Measurements from ENCODE around the gene ULK4. TPM values are rescaled to one million over a fixed set of nuclear protein-coding genes. Genes with fewer than 3 reads are reported as not detected.

Gene ULK4
- total RNA-seq, 1 experiment from 2014 or later = 6.3 TPM

GRCh38 chr3:41508063-41508696, 453.7 kb downstream of the ULK4 start:
- H3K9me2 ChIP-seq (ENCODE audit: insufficient read depth) = no peaks in the 10 kb centered on the region
- ATAC-seq (peak; percentile 90), DNase-seq (ENCODE audit: low read depth, low spot score) (peak; percentile 23)
- no peaks in the 10 kb centered on the region for H3K27me3 ChIP-seq (ENCODE audit: insufficient read depth, low read length)
- BruUV-seq (replicated peaks) = TSS peak; percentile 85
- ChIA-PET POLR2A (no interaction called here), RAD21 (ENCODE audit: low non-redundant PET in 1 of 2, low total read pairs in 2 of 2, uncharacterized antibody in 2 of 2, unreplicated experiment in 2 of 2) (no interaction called here), CTCF (no interaction called here)
- no peaks in the 10 kb centered on the region for H4K20me1 ChIP-seq (ENCODE audit: insufficient read depth)
- no peaks in the 10 kb centered on the region for H3K36me3 ChIP-seq (ENCODE audit: control insufficient read depth in 1 of 2, insufficient read depth in 2 of 2, low read length in 2 of 2)
- no peaks in the 10 kb centered on the region for H3K79me2 ChIP-seq (ENCODE audit: insufficient read depth, low read length)
- peak overlapping the region; percentile 64 for H3K27ac ChIP-seq (ENCODE audit: low read depth, low read length)
- TF ChIP-seq CTCF (IDR thresholded peaks at IDR 0.05 in 2 of 3, conservative IDR thresholded peaks at IDR 0.05 in 1 of 3; ENCODE audit: borderline replicate concordance in 1 of 3, insufficient read depth in 1 of 3, low read depth in 2 of 3, low read length in 2 of 3) (peak in 2 of 3 experiments; percentile 53 to 65; a peak in 4 of 6 replicates), SIN3A (IDR thresholded peaks at IDR 0.05; ENCODE audit: low read depth) (no peak)
- H2AFZ ChIP-seq (ENCODE audit: low read depth, low read length, poor library complexity, severe bottlenecking) = no peak overlapping the region
- peaks cover 0 to 12% of the 10 kb centered on the region in 2 experiments; a peak in 2 of 4 replicates for H3K4me1 ChIP-seq (ENCODE audit: control insufficient read depth in 1 of 2, insufficient read depth in 2 of 2, low read length in 2 of 2)
- peak overlapping the region; percentile 8 to 10; a peak in 3 of 4 replicates for H3K4me3 ChIP-seq (replicated peaks in 1 of 2; ENCODE audit: low read depth in 1 of 2, low read length in 2 of 2)
- intact Hi-C loops (cut with micrococcal nuclease) = no loop called here
- peak overlapping the region; percentile 48 for H3K4me2 ChIP-seq (ENCODE audit: low read length)
- H3K9me3 ChIP-seq (ENCODE audit: control insufficient read depth in 1 of 2, insufficient read depth in 1 of 2, low read depth in 1 of 2, low read length in 2 of 2) = no peaks in the 10 kb centered on the region
- no peak overlapping the region; the same call in 1 of the 2 replicates for H3K9ac ChIP-seq (ENCODE audit: low read length)

GRCh38 chr3:41507336-41508062, 454.4 kb downstream of the ULK4 start:
- ATAC-seq (no peak; the same call in 1 of the 2 replicates), DNase-seq (ENCODE audit: low read depth, low spot score) (no peak)
- Histone ChIP-seq H2AFZ (ENCODE audit: low read depth, low read length, poor library complexity, severe bottlenecking) (no peak overlapping the region), H3K9me3 (ENCODE audit: control insufficient read depth in 1 of 2, insufficient read depth in 1 of 2, low read depth in 1 of 2, low read length in 2 of 2) (no peaks in the 10 kb centered on the region), H3K27ac (ENCODE audit: low read depth, low read length) (peak overlapping the region; percentile 64), H3K4me3 (replicated peaks in 1 of 2; ENCODE audit: low read depth in 1 of 2, low read length in 2 of 2) (peak overlapping the region; percentile 8 to 10; a peak in 2 of 4 replicates), H3K79me2 (ENCODE audit: insufficient read depth, low read length) (no peaks in the 10 kb centered on the region), H3K36me3 (ENCODE audit: control insufficient read depth in 1 of 2, insufficient read depth in 2 of 2, low read length in 2 of 2) (no peaks in the 10 kb centered on the region), H3K9ac (ENCODE audit: low read length) (no peak overlapping the region; the same call in 1 of the 2 replicates), H4K20me1 (ENCODE audit: insufficient read depth) (no peaks in the 10 kb centered on the region), H3K9me2 (ENCODE audit: insufficient read depth) (no peaks in the 10 kb centered on the region), H3K4me1 (ENCODE audit: control insufficient read depth in 1 of 2, insufficient read depth in 2 of 2, low read length in 2 of 2) (peaks cover 0 to 12% of the 10 kb centered on the region in 2 experiments; a peak in 2 of 4 replicates), H3K27me3 (ENCODE audit: insufficient read depth, low read length) (no peaks in the 10 kb centered on the region), H3K4me2 (ENCODE audit: low read length) (peak overlapping the region; percentile 48)
- no TSS peak for BruUV-seq (replicated peaks)
- ChIA-PET POLR2A (no interaction called here), CTCF (no interaction called here), RAD21 (ENCODE audit: low non-redundant PET in 1 of 2, low total read pairs in 2 of 2, uncharacterized antibody in 2 of 2, unreplicated experiment in 2 of 2) (no interaction called here)
- intact Hi-C loops (cut with micrococcal nuclease) = no loop called here
- TF ChIP-seq ELF1 (IDR thresholded peaks at IDR 0.05; ENCODE audit: borderline replicate concordance, low read depth) (no peak), YY1 (IDR thresholded peaks at IDR 0.05; ENCODE audit: extremely low read depth, insufficient replicate concordance, low read depth, low read length) (no peak), POLR2A (IDR thresholded peaks at IDR 0.05; ENCODE audit: borderline replicate concordance, extremely low read depth, insufficient read depth, insufficient read length) (no peak), RAD21 (IDR thresholded peaks at IDR 0.05; ENCODE audit: low read depth) (no peak), ZFX (IDR thresholded peaks at IDR 0.05) (no peak), CTCF (IDR thresholded peaks at IDR 0.05 in 2 of 3, conservative IDR thresholded peaks at IDR 0.05 in 1 of 3; ENCODE audit: borderline replicate concordance in 1 of 3, insufficient read depth in 1 of 3, low read depth in 2 of 3, low read length in 2 of 3) (no peak)
- TF ChIP-seq, protein P1, sequence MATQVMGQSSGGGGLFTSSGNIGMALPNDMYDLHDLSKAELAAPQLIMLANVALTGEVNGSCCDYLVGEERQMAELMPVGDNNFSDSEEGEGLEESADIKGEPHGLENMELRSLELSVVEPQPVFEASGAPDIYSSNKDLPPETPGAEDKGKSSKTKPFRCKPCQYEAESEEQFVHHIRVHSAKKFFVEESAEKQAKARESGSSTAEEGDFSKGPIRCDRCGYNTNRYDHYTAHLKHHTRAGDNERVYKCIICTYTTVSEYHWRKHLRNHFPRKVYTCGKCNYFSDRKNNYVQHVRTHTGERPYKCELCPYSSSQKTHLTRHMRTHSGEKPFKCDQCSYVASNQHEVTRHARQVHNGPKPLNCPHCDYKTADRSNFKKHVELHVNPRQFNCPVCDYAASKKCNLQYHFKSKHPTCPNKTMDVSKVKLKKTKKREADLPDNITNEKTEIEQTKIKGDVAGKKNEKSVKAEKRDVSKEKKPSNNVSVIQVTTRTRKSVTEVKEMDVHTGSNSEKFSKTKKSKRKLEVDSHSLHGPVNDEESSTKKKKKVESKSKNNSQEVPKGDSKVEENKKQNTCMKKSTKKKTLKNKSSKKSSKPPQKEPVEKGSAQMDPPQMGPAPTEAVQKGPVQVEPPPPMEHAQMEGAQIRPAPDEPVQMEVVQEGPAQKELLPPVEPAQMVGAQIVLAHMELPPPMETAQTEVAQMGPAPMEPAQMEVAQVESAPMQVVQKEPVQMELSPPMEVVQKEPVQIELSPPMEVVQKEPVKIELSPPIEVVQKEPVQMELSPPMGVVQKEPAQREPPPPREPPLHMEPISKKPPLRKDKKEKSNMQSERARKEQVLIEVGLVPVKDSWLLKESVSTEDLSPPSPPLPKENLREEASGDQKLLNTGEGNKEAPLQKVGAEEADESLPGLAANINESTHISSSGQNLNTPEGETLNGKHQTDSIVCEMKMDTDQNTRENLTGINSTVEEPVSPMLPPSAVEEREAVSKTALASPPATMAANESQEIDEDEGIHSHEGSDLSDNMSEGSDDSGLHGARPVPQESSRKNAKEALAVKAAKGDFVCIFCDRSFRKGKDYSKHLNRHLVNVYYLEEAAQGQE (IDR thresholded peaks at IDR 0.05; ENCODE audit: low read depth) = no peak
